ENCODE measurements around the gene CACNA1E. TPM values are rescaled to one million over a fixed set of nuclear protein-coding genes. Genes with fewer than 3 reads are reported as not detected.

CACNA1E gene
- polyA plus RNA-seq, 3 donors = 0.01 to 0.10 TPM; not detected in 1

DNA sequence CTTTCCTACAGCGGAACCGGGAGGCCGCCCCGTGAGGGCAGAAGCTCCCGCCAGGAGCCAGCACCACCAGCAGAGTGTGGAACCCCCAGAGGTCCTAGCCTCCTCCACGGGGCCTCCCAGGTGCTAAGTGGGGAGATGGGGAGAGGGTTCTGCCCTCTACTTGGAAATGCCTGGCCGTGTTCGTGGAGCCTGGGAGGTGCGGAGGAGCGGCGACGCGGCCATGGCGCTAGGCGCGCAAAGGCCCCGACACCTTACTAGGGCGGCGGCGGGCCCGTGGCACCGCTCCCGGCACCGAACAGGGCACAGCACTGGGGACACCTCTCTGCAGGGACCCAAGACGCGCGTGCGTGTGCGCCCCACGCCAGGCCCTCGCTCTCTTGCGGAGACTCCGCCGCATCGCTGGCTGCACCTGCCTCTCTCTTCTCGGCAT lies 1.3 kb upstream of the CACNA1E start:
- H3K27ac ChIP-seq (ENCODE audit: low read depth, low read length) = no peak overlapping the region
- 12 to 22% (median 21%) methylated on average over 30 to 36 of the region's 36 CpGs for WGBS, 3 donors

DNA sequence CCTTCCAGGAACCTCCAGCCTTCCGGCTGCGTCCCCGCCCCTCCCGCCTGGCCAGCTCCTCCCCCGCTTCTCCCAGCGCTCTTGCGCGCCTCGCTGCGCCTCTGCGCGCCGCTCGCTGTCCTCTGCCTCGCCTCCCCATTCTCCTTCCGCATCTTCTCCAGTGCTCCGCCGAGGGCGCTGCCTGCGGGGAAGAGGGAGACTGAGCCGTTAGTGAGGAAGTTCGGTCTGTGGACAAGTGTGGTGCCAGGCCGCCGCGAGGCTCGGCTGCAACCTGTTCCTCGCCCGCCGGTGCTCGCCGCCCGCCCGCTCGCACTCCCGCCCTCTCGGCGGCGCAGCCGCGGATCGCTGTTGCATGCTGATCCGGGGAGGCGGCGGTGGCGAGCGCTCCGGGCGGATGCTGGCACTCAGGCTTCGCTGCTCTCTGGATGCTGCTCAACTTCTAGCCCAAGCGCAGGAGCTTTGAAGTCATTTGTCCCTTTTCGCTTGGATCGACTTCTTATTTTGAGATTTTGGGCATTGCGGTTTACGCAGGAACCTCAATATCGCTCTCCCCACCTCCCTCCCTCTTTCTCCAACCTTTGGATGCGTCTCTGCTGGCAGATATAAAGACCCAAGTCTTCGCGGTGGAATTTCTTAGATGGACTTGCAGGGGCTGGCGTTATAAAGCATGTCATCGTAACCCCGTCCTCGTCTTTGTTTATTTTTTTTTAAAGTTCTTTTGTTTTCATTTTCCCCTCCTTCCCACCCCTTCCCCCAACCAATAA lies 614 bp upstream of the CACNA1E start:
- no peak overlapping the region for H3K27ac ChIP-seq (ENCODE audit: low read depth, low read length)
- WGBS, 3 donors = 2 to 3% (median 2%) methylated on average over 59 to 62 of the region's 62 CpGs

- 66 to 68% (median 68%) methylated on average over 2 of the region's 2 CpGs for WGBS, 3 donors
- no peak overlapping the region for H3K27ac ChIP-seq (ENCODE audit: low read depth, low read length)
Observed at GRCh38 chr1:181484821-181485220, 1.5 kb downstream of the CACNA1E start.

DNA sequence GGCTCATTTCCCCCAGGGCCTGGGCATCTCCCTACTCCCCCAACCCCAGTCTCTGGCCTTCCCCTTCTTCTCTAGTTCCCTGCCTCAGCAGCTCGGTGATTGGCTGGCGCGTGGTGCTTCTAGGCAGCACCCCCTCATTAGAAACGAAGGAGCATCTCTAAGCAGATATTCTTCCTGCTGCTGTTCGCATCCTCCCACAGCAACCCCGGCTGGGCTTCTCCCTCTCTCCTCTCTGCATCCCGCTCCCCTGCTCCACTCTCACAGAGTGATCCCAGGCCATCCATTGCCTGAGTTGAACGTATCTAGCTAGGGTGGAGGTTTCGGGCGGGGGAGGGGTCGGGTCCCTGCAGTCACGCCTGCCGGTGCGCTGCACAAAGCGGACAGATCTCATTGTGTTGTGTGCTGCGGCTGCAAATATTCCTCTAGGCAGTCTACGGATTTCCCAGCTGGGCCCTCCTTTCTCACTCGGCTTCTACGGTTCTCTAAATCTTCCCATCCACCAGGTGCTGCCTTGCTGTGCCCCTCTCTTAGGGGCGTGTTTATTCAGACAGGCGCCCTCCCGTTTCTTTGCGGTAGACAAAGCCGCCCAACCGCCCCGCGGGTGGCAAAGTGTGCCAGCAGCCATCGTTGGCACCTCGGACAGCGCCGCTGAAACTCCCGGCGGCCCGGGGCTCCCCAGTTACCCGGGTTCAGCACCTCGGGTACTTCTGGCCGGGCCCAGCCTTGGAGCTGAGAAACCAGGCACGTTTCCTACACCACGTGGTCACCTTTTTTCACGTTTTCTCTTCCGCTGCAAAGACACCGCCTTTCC lies 2.2 kb downstream of the CACNA1E start:
- WGBS, 3 donors = 3 to 7% (median 4%) methylated on average over 42 of the region's 42 CpGs
- no peak overlapping the region for H3K27ac ChIP-seq (ENCODE audit: low read depth, low read length)

GRCh38 chr1:181486098-181486420 lies 2.7 kb downstream of the CACNA1E start:
- no peak overlapping the region for H3K27ac ChIP-seq (ENCODE audit: low read depth, low read length)
- 9 to 20% (median 10%) methylated on average over 8 of the region's 8 CpGs for WGBS, 3 donors

GRCh38 chr1:181488866-181489265 lies 5.5 kb downstream of the CACNA1E start:
- H3K27ac ChIP-seq (ENCODE audit: low read depth, low read length) = no peak overlapping the region
- 59 to 68% (median 67%) methylated on average over 1 of the region's 1 CpG for WGBS, 3 donors

GRCh38 chr1:181490276-181490675 lies 7.0 kb downstream of the CACNA1E start:
- 35 to 61% (median 60%) methylated on average over 2 of the region's 2 CpGs for WGBS, 3 donors
- H3K27ac ChIP-seq (ENCODE audit: low read depth, low read length) = no peak overlapping the region

- no peak overlapping the region for H3K27ac ChIP-seq (ENCODE audit: low read depth, low read length)
- 53 to 55% (median 55%) methylated on average over 8 of the region's 8 CpGs for WGBS, 3 donors
Observed at GRCh38 chr1:181490740-181491712, 7.7 kb downstream of the CACNA1E start.

- no peak overlapping the region for H3K27ac ChIP-seq (ENCODE audit: low read depth, low read length)
- WGBS, 3 donors = 45 to 54% (median 47%) methylated on average over 3 of the region's 3 CpGs
Observed at GRCh38 chr1:181493166-181493565, 9.8 kb downstream of the CACNA1E start.

DNA sequence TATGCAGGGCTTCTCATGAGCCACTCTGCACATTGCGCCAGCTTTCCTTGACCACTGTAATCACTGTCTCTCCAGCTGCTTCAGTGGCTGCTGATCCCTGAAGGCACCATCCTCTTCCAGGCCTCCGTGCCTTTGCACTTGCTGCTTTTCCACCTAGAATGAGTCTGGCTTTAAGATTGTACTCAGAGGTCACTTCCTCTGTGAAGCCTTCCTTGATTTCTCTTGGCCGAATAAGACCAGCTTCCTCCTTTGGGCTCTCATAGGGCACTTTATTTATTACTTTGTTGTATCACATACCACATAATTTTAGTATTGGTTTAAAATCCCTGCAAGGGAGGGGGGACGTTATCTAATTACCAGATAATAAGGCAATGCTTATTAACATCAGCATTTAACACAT lies 10.6 kb downstream of the CACNA1E start:
- H3K27ac ChIP-seq (ENCODE audit: low read depth, low read length) = no peak overlapping the region
- 78 to 82% (median 82%) methylated on average over 4 of the region's 4 CpGs for WGBS, 3 donors

GRCh38 chr1:181496759-181497158 lies 13.4 kb downstream of the CACNA1E start:
- WGBS, 3 donors = 43 to 76% (median 65%) methylated on average over 1 of the region's 1 CpG
- no peak overlapping the region for H3K27ac ChIP-seq (ENCODE audit: low read depth, low read length)

DNA sequence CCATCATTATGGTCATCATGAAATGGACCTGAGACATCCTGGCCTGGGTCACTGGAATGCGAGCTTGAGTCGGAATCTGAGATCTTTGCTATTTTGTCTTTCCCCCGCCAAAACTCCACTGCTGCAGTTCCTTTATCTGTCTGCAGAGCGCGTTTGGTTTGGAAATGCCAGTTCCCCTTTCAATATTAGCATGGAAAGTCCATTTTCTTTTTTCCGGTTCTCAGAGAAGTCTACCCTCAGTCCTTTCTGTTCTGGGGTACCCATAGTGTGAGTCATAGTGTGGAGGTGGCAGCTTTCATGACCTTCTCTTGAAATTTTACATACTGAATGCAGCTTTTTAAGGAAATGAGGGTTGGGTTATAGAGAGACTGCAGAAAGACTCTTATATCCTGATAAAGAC lies 14.6 kb downstream of the CACNA1E start:
- WGBS, 3 donors = 68 to 73% (median 71%) methylated on average over 6 of the region's 6 CpGs
- H3K27ac ChIP-seq (ENCODE audit: low read depth, low read length) = no peak overlapping the region

- no peak overlapping the region for H3K27ac ChIP-seq (ENCODE audit: low read depth, low read length)
- 75 to 85% (median 78%) methylated on average over 4 of the region's 4 CpGs for WGBS, 3 donors
Observed at GRCh38 chr1:181499825-181500224, 16.5 kb downstream of the CACNA1E start.

- WGBS, 3 donors = 33 to 60% (median 40%) methylated on average over 2 of the region's 2 CpGs
- H3K27ac ChIP-seq (ENCODE audit: low read depth, low read length) = no peak overlapping the region
Observed at GRCh38 chr1:181500636-181501035, 17.3 kb downstream of the CACNA1E start.

DNA sequence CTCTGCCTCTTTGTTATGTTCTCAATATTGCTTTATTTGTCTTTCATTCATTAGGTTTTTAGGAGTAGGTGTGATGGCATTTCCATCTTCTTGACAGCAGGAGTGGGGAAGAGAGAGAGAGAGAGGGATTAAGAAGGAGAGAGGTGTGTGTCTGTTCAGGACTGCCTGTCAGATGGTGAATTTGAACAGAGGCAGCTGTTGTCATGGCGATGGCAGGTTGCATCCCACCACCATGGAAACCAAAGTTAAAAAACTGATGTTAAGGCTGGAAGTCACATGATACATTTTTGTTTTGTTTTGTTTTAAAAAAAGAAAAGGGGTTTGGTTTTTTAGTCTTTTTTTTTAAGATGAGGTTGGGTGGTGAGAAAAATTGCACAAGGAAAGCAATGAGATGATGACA lies 18.3 kb downstream of the CACNA1E start:
- no peak overlapping the region for H3K27ac ChIP-seq (ENCODE audit: low read depth, low read length)
- 84 to 91% (median 91%) methylated on average over 1 of the region's 1 CpG for WGBS, 3 donors

DNA sequence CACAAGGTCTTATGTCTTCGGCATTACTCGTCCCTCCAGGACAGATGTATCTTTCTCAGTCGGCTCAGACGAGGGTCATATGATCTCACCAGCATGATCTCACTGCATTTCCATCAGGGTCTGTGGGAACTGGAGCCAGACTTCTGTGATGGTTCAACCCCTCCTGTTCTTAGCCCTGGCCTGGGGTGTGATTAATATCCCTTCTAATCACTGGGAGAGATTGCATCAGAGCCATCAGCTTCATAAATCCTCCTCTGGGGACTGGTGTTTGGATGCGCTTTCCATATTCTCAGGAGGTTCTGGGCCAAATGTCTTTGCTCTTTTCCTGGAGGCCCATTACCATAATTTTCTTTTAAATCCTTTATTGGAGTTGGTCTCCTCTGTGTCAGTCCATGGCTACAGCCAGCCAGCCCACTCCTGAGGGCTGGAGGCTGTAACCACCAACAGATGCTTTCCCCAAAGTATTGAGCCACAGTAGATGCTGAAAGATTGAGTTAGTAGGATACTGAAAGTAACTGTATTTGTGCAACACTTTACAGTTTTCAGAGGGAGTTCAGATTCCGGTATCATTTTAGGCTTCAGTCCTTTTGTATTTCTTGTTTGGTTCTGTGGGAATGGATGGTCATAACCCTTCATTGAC lies 20.0 kb downstream of the CACNA1E start:
- H3K27ac ChIP-seq (ENCODE audit: low read depth, low read length) = no peak overlapping the region
- WGBS, 3 donors = 47 to 59% (median 53%) methylated on average over 6 of the region's 6 CpGs

GRCh38 chr1:181504399-181504842 lies 21.1 kb downstream of the CACNA1E start:
- WGBS, 3 donors = 49 to 56% (median 53%) methylated on average over 4 of the region's 4 CpGs
- H3K27ac ChIP-seq (ENCODE audit: low read depth, low read length) = no peak overlapping the region

Data from adipose tissue (tissue), 3 donors.